GM19324 (cell line): Measurements from ENCODE around the gene LLPH.
A peak's percentile ranks its signal among the peaks of the same experiment; 100 is the strongest.

Experiments used
- ATAC-seq: cut with Tn5 transposase; IDR thresholded peaks from one replicate; pipeline ENCODE4 v1.9.1; 2021; ENCODE audit warnings: mild to moderate bottlenecking, moderate library complexity; ENCODE audit not compliant: unreplicated experiment, low FRiP score

Gene LLPH

GRCh38 chr12:66103016-66103913, 27.3 kb downstream of the LLPH start:
- ATAC-seq, result no peak

- ATAC-seq, result no peak
These were observed 37.8 kb downstream of the LLPH start for GRCh38 chr12:66092559-66093269.

GRCh38 chr12:66090157-66090556, 40.4 kb downstream of the LLPH start:
- no peak for ATAC-seq

- no peak for ATAC-seq
These were observed 43.1 kb downstream of the LLPH start for GRCh38 chr12:66087365-66087943.

DNA sequence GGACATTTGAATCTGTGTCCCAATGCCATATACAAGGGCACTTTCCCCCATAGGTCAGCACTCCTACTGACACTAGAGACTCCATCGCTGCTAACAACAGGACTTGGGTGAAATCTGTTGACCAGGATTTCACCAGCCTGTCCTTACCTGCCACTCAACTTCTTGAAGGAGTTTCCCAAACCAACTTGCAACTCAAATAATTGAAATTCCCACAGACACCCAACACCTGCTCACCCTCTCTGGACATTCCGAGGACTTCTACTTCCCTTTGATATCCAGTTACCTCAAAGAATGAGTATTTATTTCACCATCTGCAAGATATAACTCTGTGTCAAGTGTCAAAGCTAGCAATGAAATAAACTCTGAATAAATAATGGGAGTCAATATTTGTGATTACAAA, 44.6 kb downstream of the LLPH start:
- ATAC-seq, result no peak

GRCh38 chr12:66085213-66085612, 45.3 kb downstream of the LLPH start:
- ATAC-seq, result no peak

- no peak for ATAC-seq
These were observed 46.8 kb downstream of the LLPH start for GRCh38 chr12:66083766-66084165.

- ATAC-seq, result no peak
These were observed 47.8 kb downstream of the LLPH start for GRCh38 chr12:66082744-66083143.

DNA sequence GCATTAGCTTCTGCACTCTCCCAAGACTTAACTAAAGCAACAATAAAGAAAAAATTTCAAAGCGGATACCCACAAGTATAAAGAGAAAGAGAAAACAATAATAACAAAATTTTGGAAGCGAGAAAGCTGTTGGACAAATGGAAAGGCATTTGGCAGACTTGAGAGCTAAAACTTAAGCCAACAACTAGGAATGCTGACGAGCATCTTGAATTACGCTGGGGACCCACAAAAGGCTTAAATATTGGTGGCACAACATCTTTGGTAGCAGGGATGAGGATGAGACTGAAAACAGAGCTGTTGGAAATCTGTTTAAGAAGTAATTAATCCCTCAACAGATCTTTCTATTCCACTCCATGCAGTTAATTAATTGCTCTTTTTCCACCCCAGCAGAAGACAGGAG, 49.8 kb downstream of the LLPH start:
- ATAC-seq, result no peak

DNA sequence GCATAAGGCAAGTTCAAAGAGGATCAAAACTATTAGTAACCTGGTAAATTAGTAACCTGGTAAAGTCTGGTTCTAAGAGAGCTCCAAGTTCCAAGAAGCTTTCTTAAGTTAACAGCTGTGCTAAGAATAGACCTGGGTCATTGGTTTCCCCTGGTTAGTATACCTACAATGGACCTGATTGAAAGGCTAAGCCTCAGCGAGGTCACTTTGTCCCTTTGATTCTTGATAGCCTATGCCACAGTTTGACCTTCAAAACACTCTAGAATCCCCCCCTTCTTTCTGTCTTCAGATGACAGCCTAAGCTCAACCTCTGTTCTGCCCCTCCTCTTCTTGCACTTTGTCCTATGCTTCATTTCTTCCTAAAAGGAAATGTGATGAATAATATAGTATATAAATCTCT, 53.0 kb downstream of the LLPH start:
- no peak for ATAC-seq

DNA sequence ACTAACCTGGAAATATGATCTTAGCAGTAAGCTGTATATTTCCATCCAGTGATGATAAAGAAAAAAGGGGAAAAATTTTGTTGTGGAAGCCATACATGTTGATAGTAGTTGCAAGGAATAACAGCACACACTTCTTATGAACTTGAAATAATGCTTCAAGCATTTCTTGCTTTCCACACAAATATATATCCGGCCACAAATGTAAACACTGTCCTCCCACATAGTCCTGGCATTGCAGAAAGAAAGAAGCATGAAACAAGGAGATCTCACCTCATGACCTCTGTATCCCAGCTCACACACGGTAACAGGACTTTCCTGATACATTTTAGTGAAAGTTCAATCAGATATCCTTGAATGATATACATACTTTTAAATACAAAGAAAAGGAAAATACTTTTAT, 56.0 kb downstream of the LLPH start:
- no peak for ATAC-seq

- peak; percentile 41 for ATAC-seq
These were observed 58.0 kb downstream of the LLPH start for GRCh38 chr12:66072566-66072965.

DNA sequence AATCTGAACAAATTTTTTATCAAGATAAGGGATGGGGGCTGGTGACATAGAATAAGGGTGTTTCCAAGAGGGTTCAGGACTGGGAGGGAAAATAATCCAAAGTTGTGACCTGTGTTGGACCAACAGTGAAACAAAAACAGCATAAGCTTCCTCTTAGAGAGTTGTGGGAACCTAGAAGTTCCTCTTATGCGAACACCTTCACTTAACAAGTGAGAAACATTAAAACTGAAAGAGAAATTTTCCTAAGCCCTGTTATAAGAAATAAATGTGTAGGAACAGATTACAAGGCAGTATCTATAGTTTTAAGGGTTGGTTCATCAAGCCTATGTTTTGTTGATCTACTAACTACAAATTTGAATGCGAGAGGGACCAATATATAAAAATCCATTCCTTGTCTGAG, 58.4 kb downstream of the LLPH start:
- peak; percentile 72 for ATAC-seq

DNA sequence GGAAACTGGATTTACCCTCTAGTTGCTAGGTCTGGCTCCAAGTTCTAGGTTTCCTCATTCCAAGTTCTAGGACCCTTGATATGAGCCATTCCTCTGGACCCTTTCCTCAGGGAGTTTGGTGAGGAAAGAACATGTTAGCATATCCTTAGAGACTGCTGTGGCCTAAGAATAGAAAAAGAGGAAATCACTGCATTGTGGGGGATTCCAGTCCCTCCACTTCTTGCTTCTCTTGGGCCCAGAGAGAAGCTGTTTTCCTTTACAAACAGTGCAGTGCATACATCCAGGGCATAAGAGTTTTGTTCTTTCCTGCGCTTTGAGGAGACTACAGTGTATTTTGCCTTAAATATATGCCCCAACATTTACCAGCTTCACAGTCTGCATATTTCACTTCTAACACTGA, 59.0 kb downstream of the LLPH start:
- ATAC-seq, result no peak

DNA sequence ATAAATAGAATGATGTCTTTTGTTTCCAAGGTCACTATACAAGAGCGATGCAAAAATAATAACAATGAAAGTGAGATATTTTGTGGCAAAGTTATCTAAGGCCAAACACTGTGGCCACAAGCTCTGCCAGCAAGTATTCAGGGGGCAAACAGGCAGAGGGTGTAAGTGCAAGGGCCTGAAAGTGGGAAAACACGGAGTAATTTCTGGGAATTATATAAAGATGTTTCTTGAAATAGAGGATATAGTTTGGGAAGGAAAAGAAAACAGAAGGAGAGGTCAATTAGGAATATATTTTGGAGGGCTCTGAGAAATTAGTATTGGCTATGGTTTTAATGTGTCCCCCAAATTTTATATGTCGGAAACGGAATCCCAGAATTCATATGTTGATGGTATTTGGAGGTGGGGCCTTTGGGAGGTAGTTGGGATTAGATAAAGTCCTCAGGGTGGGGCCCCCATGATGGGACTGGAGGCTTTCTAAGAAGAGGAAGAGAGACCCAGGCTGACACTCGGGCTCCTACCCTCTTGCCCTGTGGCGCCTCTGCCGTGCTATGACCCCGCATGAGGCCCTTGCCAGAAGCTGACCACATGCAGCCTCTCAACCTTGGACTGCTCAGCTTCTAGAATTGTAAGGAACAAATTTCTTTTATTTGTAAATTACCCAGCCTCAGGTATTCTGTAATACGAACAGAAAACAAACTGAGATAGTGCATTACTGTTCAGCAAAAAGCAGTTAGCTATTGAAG, 60.0 kb downstream of the LLPH start:
- no peak for ATAC-seq

DNA sequence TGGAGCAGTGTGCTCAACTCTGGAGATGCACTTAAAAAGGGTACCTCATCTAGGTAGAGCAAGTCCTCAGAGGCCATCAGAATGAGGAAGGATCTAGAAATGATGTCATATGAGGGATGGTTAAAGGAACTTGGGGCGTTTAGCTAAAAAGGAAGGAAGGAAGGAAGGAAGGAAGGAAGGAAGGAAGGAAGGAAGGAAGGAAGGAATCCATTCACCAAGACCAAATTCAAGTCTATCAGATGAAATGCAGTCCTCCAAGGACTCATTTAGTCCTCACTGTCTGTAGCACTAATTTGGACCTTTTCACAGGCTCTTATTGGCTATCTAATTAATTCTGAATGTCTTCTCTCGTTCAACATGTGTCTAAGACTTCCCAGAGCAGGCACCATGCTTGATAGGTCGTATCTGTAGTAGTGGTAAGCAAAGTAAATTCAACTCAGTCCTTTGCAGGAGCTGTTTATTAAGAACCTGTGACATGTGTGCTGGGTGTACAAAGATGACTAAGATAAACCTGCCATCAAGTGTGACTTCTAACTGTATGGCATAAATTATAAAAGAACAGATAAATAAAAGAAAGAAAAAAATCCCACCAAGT, 63.5 kb downstream of the LLPH start:
- peak; percentile 29 for ATAC-seq
